ENCODE results near the gene ST8SIA3. TPM values are rescaled to one million over a fixed set of nuclear protein-coding genes. Genes with fewer than 3 reads are reported as not detected.

The ST8SIA3 gene
- total RNA-seq, 1 donor from 2014 or later: not detected

DNA sequence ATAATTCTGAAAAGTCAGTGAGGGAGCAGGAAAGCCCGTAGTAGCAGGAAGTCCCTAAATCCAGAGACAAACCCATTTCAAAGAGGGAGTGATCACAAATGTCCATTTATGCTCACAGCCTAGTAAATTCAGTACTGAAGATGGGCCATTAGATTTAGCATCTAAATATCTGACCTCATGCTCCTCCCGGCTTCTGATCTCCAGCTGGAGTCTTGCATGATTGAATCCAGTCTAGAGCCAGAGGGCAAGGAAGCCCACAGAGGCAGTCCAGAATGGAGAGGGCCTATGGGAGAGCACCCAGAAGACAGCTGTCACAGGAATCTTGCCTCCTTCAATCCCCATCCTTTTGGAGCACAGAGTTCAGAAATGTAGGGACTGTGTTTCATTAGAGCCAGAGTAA lies 16.0 kb upstream of the ST8SIA3 start:
- H3K4me1 ChIP-seq: no peaks in the 10 kb centered on the region
- no peaks in the 10 kb centered on the region for H3K36me3 ChIP-seq
- no peak for TF ChIP-seq CTCF (IDR thresholded peaks at IDR 0.05)
- intact Hi-C loops (cut with DNase I): no loop called here
- ATAC-seq: no peak
- no peak overlapping the region for H3K27ac ChIP-seq
- no peaks in the 10 kb centered on the region for H3K9me3 ChIP-seq
- no peaks in the 10 kb centered on the region for H3K27me3 ChIP-seq
- DNase-seq: no peak
- H3K4me3 ChIP-seq: no peak overlapping the region

DNA sequence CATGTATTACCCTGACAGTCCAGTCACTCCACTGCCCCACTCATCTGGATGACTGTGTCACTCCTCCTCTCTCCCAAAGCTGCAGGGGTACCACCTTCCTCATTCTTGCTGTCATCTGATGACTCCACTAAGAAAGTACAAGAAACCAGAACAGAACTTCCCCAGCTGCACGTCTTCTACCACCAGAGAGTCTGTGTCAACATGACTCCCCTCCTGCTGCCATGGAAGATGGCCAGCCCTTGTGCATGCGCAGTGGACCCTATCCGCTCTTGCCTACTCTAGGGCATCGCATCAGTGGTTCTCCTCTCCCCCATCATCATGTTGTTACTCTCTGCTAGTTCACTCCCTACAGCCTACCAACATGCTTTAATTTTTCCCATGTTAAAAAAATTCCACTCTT lies 14.5 kb upstream of the ST8SIA3 start:
- ATAC-seq (no peak), DNase-seq (no peak)
- intact Hi-C loops (cut with DNase I): no loop called here
- no peak overlapping the region for H3K4me3 ChIP-seq
- H3K9me3 ChIP-seq: no peaks in the 10 kb centered on the region
- H3K27ac ChIP-seq: no peak overlapping the region
- TF ChIP-seq CTCF (IDR thresholded peaks at IDR 0.05): no peak
- no peaks in the 10 kb centered on the region for H3K36me3 ChIP-seq
- H3K27me3 ChIP-seq: no peaks in the 10 kb centered on the region
- H3K4me1 ChIP-seq: no peaks in the 10 kb centered on the region

DNA sequence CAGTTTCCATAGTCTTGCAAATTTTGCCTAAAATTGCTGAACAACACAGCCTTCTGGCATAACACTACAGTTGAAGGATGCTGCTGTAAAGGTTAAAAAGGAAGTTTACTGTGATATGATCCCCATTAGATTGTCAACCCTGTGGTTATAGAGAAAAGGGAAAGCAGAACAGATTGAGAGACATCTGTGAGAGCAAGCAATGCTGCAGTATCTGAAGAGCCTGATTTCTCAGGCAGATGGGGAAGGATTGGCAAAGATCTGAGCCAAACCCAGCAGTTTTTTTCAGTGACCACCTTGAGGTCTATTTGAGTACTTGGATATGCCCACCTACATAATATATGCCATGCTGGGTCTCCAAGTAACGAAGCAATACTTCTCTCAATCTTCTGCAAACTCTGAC lies 8.5 kb upstream of the ST8SIA3 start:
- H3K36me3 ChIP-seq: no peaks in the 10 kb centered on the region
- no peak overlapping the region for H3K4me3 ChIP-seq
- ATAC-seq (no peak), DNase-seq (no peak)
- H3K27ac ChIP-seq: no peak overlapping the region
- H3K27me3 ChIP-seq: no peaks in the 10 kb centered on the region
- TF ChIP-seq CTCF (IDR thresholded peaks at IDR 0.05): no peak
- H3K4me1 ChIP-seq: no peaks in the 10 kb centered on the region
- H3K9me3 ChIP-seq: no peaks in the 10 kb centered on the region
- intact Hi-C loops (cut with DNase I): no loop called here

DNA sequence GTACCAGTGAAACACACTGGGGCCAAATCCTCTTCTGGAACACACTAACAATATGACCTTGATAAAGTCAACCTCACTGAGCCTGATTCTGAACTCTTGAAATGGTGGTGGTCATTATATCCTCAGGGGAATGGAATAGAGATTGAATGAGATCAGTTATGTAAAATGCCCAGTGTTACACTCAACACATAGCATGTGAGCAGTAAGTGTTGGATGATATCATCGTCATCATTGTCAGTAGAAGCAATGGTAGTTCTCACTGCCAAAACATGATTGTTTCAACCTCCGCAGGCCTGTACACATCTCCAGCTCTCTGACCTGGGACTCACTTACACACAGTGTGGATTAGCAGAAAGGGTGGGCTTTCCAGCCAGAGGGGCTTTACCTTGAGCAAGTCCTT lies 5.5 kb upstream of the ST8SIA3 start:
- DNase-seq: no peak
- no peaks in the 10 kb centered on the region for H3K4me1 ChIP-seq
- TF ChIP-seq CTCF (IDR thresholded peaks at IDR 0.05): no peak
- H3K9me3 ChIP-seq: no peaks in the 10 kb centered on the region
- no peak overlapping the region for H3K27ac ChIP-seq
- H3K36me3 ChIP-seq: no peaks in the 10 kb centered on the region
- H3K27me3 ChIP-seq: peaks cover 17% of the 10 kb centered on the region
- ATAC-seq: no peak
- intact Hi-C loops (cut with DNase I): no loop called here
- no peak overlapping the region for H3K4me3 ChIP-seq

GRCh38 chr18:57347784-57348183 lies 4.6 kb upstream of the ST8SIA3 start:
- Histone ChIP-seq H3K27me3 (peaks cover 25% of the 10 kb centered on the region), H3K27ac (no peak overlapping the region), H3K36me3 (no peaks in the 10 kb centered on the region), H3K4me3 (no peak overlapping the region), H3K9me3 (no peaks in the 10 kb centered on the region), H3K4me1 (no peaks in the 10 kb centered on the region)
- intact Hi-C loops (cut with DNase I): no loop called here
- DNase-seq (no peak), ATAC-seq (no peak)
- no peak for TF ChIP-seq CTCF (IDR thresholded peaks at IDR 0.05)

GRCh38 chr18:57352761-57353136 lies 392 bp downstream of the ST8SIA3 start:
- H3K27me3 ChIP-seq: peaks cover 58% of the 10 kb centered on the region
- DNase-seq: no peak
- no peaks in the 10 kb centered on the region for H3K9me3 ChIP-seq
- no peak overlapping the region for H3K4me3 ChIP-seq
- no peaks in the 10 kb centered on the region for H3K36me3 ChIP-seq
- TF ChIP-seq CTCF (IDR thresholded peaks at IDR 0.05): no peak
- no peak for ATAC-seq
- H3K27ac ChIP-seq: no peak overlapping the region
- intact Hi-C loops (cut with DNase I): no loop called here
- H3K4me1 ChIP-seq: no peaks in the 10 kb centered on the region
